HG02840 (cell line): ENCODE measurements around the gene LRIT3.
"Not testable (repeated sequence)": the region's sequence is repeated elsewhere in the genome, so short reads cannot be mapped to it uniquely, and the experiment has no call there.

Experiments used
- ATAC-seq: cut with Tn5 transposase; IDR thresholded peaks from one replicate; pipeline ENCODE4 v1.9.1; 2021; ENCODE audit warnings: mild to moderate bottlenecking, moderate library complexity, moderate number of reproducible peaks; ENCODE audit not compliant: unreplicated experiment, low FRiP score

Gene LRIT3

GRCh38 chr4:109848501-109848900, 594 bp downstream of the LRIT3 start:
- no peak for ATAC-seq

- no peak for ATAC-seq
These were observed 2.7 kb downstream of the LRIT3 start for GRCh38 chr4:109850601-109851000.

- not testable (repeated sequence) for ATAC-seq
These were observed 11.8 kb downstream of the LRIT3 start for GRCh38 chr4:109859426-109860300.

- no peak for ATAC-seq
These were observed 13.4 kb downstream of the LRIT3 start for GRCh38 chr4:109861271-109861670.

GRCh38 chr4:109861916-109862511, 14.1 kb downstream of the LRIT3 start:
- no peak for ATAC-seq

- no peak for ATAC-seq
These were observed 16.2 kb downstream of the LRIT3 start for GRCh38 chr4:109864134-109864533.

- ATAC-seq, result no peak
These were observed 22.2 kb downstream of the LRIT3 start for GRCh38 chr4:109870061-109870460.

- no peak for ATAC-seq
These were observed 24.2 kb downstream of the LRIT3 start for GRCh38 chr4:109872065-109872464.

- no peak for ATAC-seq
These were observed 25.2 kb downstream of the LRIT3 start for GRCh38 chr4:109872950-109873656.

- ATAC-seq, result no peak
These were observed 26.0 kb downstream of the LRIT3 start for GRCh38 chr4:109873791-109874514.

- ATAC-seq, result no peak
These were observed 27.2 kb downstream of the LRIT3 start for GRCh38 chr4:109875106-109875505.

GRCh38 chr4:109875553-109875952, 27.6 kb downstream of the LRIT3 start:
- ATAC-seq, result not testable (repeated sequence)

GRCh38 chr4:109876634-109877265, 28.8 kb downstream of the LRIT3 start:
- ATAC-seq, result no peak

GRCh38 chr4:109877400-109877799, 29.5 kb downstream of the LRIT3 start:
- no peak for ATAC-seq

- no peak for ATAC-seq
These were observed 30.4 kb downstream of the LRIT3 start for GRCh38 chr4:109878355-109878754.

GRCh38 chr4:109879081-109879480, 31.2 kb downstream of the LRIT3 start:
- no peak for ATAC-seq

GRCh38 chr4:109879636-109880314, 31.9 kb downstream of the LRIT3 start:
- ATAC-seq, result no peak

- ATAC-seq, result no peak
These were observed 38.4 kb downstream of the LRIT3 start for GRCh38 chr4:109886303-109886702.

GRCh38 chr4:109887071-109887470, 39.2 kb downstream of the LRIT3 start:
- ATAC-seq, result no peak

GRCh38 chr4:109890076-109890475, 42.2 kb downstream of the LRIT3 start:
- ATAC-seq, result no peak
